Transverse colon (tissue), 4 donors: Measurements from ENCODE around the gene KIAA0232. TPM values are rescaled to one million over a fixed set of nuclear protein-coding genes. Genes with fewer than 3 reads are reported as not detected.

ENCODE experiments used
- DNase-seq: peaks from one replicate; pipeline ENCODE4 v3.0.0-alpha.2; 2019
- H3K27ac ChIP-seq, 4 donors: fragments of 200-600 bp; sonication (generic); 2 replicates each; pipeline ENCODE4 v1.5.1; 2016 to 2018; ENCODE audit warnings: inconsistent platforms in 4 of 4
- H3K27me3 ChIP-seq: fragments of 200-600 bp; sonication (generic); 2 replicates; pipeline ENCODE4 v1.5.1; 2017; ENCODE audit warnings: inconsistent platforms
- H3K36me3 ChIP-seq, 4 donors: fragments of 200-600 bp; sonication (generic); 2 replicates each; pipeline ENCODE4 v1.5.1; 2017 to 2019; ENCODE audit warnings: inconsistent platforms in 4 of 4
- H3K4me1 ChIP-seq, 4 donors: fragments of 200-600 bp; sonication (generic); 2 replicates each; pipeline ENCODE4 v1.5.1; 2017 to 2020; ENCODE audit warnings: inconsistent platforms in 4 of 4
- H3K4me3 ChIP-seq, 4 donors: fragments of 200-600 bp; sonication (generic); 1 replicate in 1 of 4; 2 replicates in 3 of 4; pipeline versions ENCODE4 v1.5.1 to v1.6.1; 2017 to 2019; ENCODE audit warnings: inconsistent platforms in 4 of 4
- H3K9me3 ChIP-seq, 2 donors: fragments of 200-600 bp; sonication (generic); 2 replicates each; pipeline ENCODE4 v1.5.1; 2017 to 2019; ENCODE audit warnings: inconsistent platforms in 2 of 2
- EP300 ChIP-seq: sonication (generic); formaldehyde crosslinking; IDR thresholded peaks from one replicate; pipeline ENCODE4 v1.6.1; 2017; ENCODE audit warnings: antibody characterized with exemption, low read depth
- POLR2A ChIP-seq: fragments of 450-650 bp; IDR thresholded peaks from one replicate; pipeline ENCODE4 v1.6.1; 2016; ENCODE audit warnings: antibody characterized with exemption, mild to moderate bottlenecking, moderate library complexity
- POLR2AphosphoS5 ChIP-seq, 3 donors: sonication (generic); formaldehyde crosslinking; IDR thresholded peaks; one replicate each; pipeline ENCODE4 v1.6.1; 2016; ENCODE audit warnings: antibody characterized with exemption in 3 of 3
- WGBS, 2 donors: methylation state at CpG; one replicate each; pipeline ENCODE4 v1.1.5; 2018; ENCODE audit warnings: low coverage in 1 of 2; 5-methylcytosine and 5-hydroxymethylcytosine counted together
- in situ Hi-C, 4 donors: fragments of 200-750 bp; cut with MboI; loops; one replicate each; pipeline versions ENCODE4 v1.15.0 to v1.15.1; 2017; ENCODE audit warnings: low sequenced_read_pairs in 3 of 4, low pct_ligation_motif_present in 1 of 4, low pct_unique_long_range_greater_than_20kb in 1 of 4
- intact Hi-C: fragments of 100-400 bp; cut with DNase I; formaldehyde crosslinking; loops from one replicate; pipeline ENCODE4 v1.15.1; 2023; ENCODE audit warnings: low total_unique reads
- total RNA-seq, 4 donors: library from RNA; depleted of rRNA; stranded (reverse); fragments of >200 nt; gene quantifications; one replicate each; pipeline ENCODE4 v1.1.0, GENCODE V29; 2016
- TF ChIP-seq, protein P1 (sequence below), 5 experiments: fragments of 200-600 bp in 3 of 5; fragments of 450-650 bp in 2 of 5; sonication (generic) in 3 of 5; IDR thresholded peaks; 1 replicate in 2 of 5; 2 replicates in 3 of 5; pipeline ENCODE4 v1.5.1; 2016 to 2017; ENCODE audit warnings: antibody characterized with exemption in 5 of 5, inconsistent platforms in 3 of 5, mild to moderate bottlenecking in 2 of 5, moderate library complexity in 1 of 5

Gene KIAA0232
- total RNA-seq, 4 donors from 2014 or later: 17.9 to 83.4 (median 43.0) TPM

GRCh38 chr4:6845027-6845426 lies 62.5 kb downstream of the KIAA0232 start:
- Histone ChIP-seq H3K27ac (no peak overlapping the region), H3K36me3 (peaks cover 0 to 5% (median 0%) of the 10 kb centered on the region in 4 donors), H3K4me3 (no peak overlapping the region), H3K27me3 (no peaks in the 10 kb centered on the region), H3K4me1 (peaks cover 0 to 4% (median 0%) of the 10 kb centered on the region in 4 donors), H3K9me3 (no peaks in the 10 kb centered on the region)
- WGBS, 2 donors: 100% methylated on average over 1 of the region's 1 CpG
- TF ChIP-seq, protein P1, sequence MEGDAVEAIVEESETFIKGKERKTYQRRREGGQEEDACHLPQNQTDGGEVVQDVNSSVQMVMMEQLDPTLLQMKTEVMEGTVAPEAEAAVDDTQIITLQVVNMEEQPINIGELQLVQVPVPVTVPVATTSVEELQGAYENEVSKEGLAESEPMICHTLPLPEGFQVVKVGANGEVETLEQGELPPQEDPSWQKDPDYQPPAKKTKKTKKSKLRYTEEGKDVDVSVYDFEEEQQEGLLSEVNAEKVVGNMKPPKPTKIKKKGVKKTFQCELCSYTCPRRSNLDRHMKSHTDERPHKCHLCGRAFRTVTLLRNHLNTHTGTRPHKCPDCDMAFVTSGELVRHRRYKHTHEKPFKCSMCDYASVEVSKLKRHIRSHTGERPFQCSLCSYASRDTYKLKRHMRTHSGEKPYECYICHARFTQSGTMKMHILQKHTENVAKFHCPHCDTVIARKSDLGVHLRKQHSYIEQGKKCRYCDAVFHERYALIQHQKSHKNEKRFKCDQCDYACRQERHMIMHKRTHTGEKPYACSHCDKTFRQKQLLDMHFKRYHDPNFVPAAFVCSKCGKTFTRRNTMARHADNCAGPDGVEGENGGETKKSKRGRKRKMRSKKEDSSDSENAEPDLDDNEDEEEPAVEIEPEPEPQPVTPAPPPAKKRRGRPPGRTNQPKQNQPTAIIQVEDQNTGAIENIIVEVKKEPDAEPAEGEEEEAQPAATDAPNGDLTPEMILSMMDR (IDR thresholded peaks at IDR 0.05): no peak
- TF ChIP-seq POLR2A (no peak), POLR2AphosphoS5 (IDR thresholded peaks at IDR 0.05) (no peak), EP300 (no peak)
- intact Hi-C loops (no loop called here), in situ Hi-C loops (no loop called here)
- no peak for DNase-seq

- no peak overlapping the region for H3K4me3 ChIP-seq
- intact Hi-C loops: no loop called here
- no peaks in the 10 kb centered on the region for H3K27me3 ChIP-seq
- 95% methylated on average over 6 of the region's 6 CpGs for WGBS, 2 donors
- TF ChIP-seq, protein P1 (IDR thresholded peaks at IDR 0.05): no peak
- TF ChIP-seq POLR2AphosphoS5 (IDR thresholded peaks at IDR 0.05): no peak
- TF ChIP-seq EP300: no peak
- TF ChIP-seq POLR2A: no peak
- no peaks in the 10 kb centered on the region for H3K9me3 ChIP-seq
- peaks cover 0 to 5% (median 0%) of the 10 kb centered on the region in 4 donors for H3K36me3 ChIP-seq
- in situ Hi-C loops: no loop called here
- no peaks in the 10 kb centered on the region for H3K4me1 ChIP-seq
- H3K27ac ChIP-seq: no peak overlapping the region
- no peak for DNase-seq
Observed at GRCh38 chr4:6845574-6845973, 63.0 kb downstream of the KIAA0232 start.

GRCh38 chr4:6847178-6847577 lies 64.7 kb downstream of the KIAA0232 start:
- in situ Hi-C loops: no loop called here
- H3K4me1 ChIP-seq: no peaks in the 10 kb centered on the region
- intact Hi-C loops: no loop called here
- H3K36me3 ChIP-seq: peaks cover 0 to 6% (median 2%) of the 10 kb centered on the region in 4 donors
- 39 to 66% methylated on average over 2 of the region's 2 CpGs for WGBS, 2 donors
- no peak overlapping the region for H3K4me3 ChIP-seq
- no peak for DNase-seq
- TF ChIP-seq, protein P1 (IDR thresholded peaks at IDR 0.05): no peak
- TF ChIP-seq POLR2A (no peak), EP300 (no peak), POLR2AphosphoS5 (IDR thresholded peaks at IDR 0.05) (no peak)
- H3K27ac ChIP-seq: no peak overlapping the region
- no peaks in the 10 kb centered on the region for H3K27me3 ChIP-seq
- no peaks in the 10 kb centered on the region for H3K9me3 ChIP-seq

DNA sequence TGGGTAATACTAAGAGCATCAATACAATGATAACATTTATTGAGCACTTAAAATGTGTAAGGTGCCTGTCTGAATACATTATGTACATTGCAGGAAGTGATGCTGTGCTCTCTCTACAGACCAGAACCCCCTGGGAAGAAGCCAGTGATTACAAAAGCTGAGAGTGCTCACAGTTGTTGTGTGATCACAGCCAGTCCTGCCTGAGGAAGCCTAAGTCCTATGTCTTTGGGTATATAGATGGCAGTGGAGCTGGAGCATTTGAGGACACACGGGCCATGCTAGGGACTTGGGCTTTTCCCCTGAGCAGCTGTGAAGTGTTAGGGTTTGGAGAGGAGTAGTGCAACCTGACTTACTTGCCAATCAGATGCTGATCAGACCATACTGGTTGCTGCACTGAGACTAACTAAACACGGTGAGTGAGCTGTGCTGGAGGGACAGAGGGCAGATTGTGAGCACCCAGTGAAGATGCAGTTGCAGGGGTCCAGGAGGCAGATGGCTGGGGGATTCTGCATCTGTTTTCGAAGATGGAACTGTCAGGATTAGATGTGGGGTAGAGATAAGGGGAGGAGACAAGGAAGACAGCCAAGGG lies 66.3 kb downstream of the KIAA0232 start:
- peaks cover 0 to 15% (median 2%) of the 10 kb centered on the region in 4 donors for H3K36me3 ChIP-seq
- H3K4me3 ChIP-seq: no peak overlapping the region
- TF ChIP-seq EP300 (no peak), POLR2A (no peak), POLR2AphosphoS5 (IDR thresholded peaks at IDR 0.05) (no peak)
- TF ChIP-seq, protein P1 (IDR thresholded peaks at IDR 0.05): no peak
- WGBS, 2 donors: 100% methylated on average over 1 to 3 of the region's 3 CpGs
- intact Hi-C loops (no loop called here), in situ Hi-C loops (no loop called here)
- no peaks in the 10 kb centered on the region for H3K9me3 ChIP-seq
- no peaks in the 10 kb centered on the region for H3K27me3 ChIP-seq
- no peaks in the 10 kb centered on the region for H3K4me1 ChIP-seq
- DNase-seq: no peak
- H3K27ac ChIP-seq: no peak overlapping the region
